HCT116 (cell line): ENCODE measurements around the gene TIMP3. TPM values are rescaled to one million over a fixed set of nuclear protein-coding genes. Genes with fewer than 3 reads are reported as not detected.

Source experiments
- ATAC-seq: fragments of 200-7000 bp; cut with Tn5 transposase; 2 replicates; pipeline ENCODE4 v1.9.1; 2020; ENCODE audit warnings: mild to moderate bottlenecking, moderate library complexity
- BruUV-seq: library from RNA; stranded (reverse); fragments of 400-500 nt; replicated peaks from 2 replicates; lab custom pipeline; 2021; lab: Mats Ljungman, UMichigan
- CTCF ChIA-PET: fragments of 300-600 bp; sonication (Branson Sonifier 250); formaldehyde crosslinking; loops from one replicate; lab custom pipeline; 2021; ENCODE audit warnings: antibody characterized with exemption; lab: Charles Lee
- POLR2A ChIA-PET: fragments of 300-600, 350-600 bp; sonication (Branson Sonifier 250); formaldehyde crosslinking; loops from one replicate; lab custom pipeline; 2021; ENCODE audit warnings: antibody characterized with exemption; lab: Charles Lee
- RAD21 ChIA-PET, 2 experiments: fragments of 300-600 bp; sonication (Branson Sonifier 250); formaldehyde crosslinking; loops; one replicate each; lab custom pipeline; 2023; ENCODE audit warnings: low total read pairs in 2 of 2; ENCODE audit not compliant: uncharacterized antibody in 2 of 2, unreplicated experiment in 2 of 2, low non-redundant PET in 1 of 2; lab: Charles Lee
- DNase-seq: peaks from one replicate; pipeline ENCODE4 v3.0.0-alpha.2; 2010; ENCODE audit warnings: low read depth, low spot score
- H2AFZ ChIP-seq: fragments of 200-600 bp; shearing (Covaris generic), sonication (generic); 2 replicates; pipeline ENCODE4 v1.6.1; 2017; ENCODE audit warnings: low read depth, mixed run types, mixed read lengths, antibody characterized with exemption, low read length; ENCODE audit not compliant: poor library complexity, severe bottlenecking
- H3K27ac ChIP-seq: 2 replicates; pipeline ENCODE4 v1.5.1; 2012; ENCODE audit warnings: low read depth, low read length
- H3K27me3 ChIP-seq: fragments of 200-600 bp; sonication (generic); 2 replicates; pipeline ENCODE4 v1.6.1; 2016; ENCODE audit warnings: mixed run types, low read length, mixed read lengths; ENCODE audit not compliant: insufficient read depth
- H3K36me3 ChIP-seq, 2 experiments: fragments of 200-500 bp in 1 of 2; fragments of 200-600 bp in 1 of 2; sonication (Bioruptor generic) in 1 of 2; sonication (generic) in 1 of 2; 2 replicates each; pipeline versions ENCODE4 v1.5.1 to v1.6.1; 2014 to 2016; ENCODE audit warnings: low read length in 2 of 2, inconsistent platforms in 1 of 2, mixed read lengths in 1 of 2, mixed run types in 1 of 2; ENCODE audit not compliant: insufficient read depth in 2 of 2, control insufficient read depth in 1 of 2
- H3K4me1 ChIP-seq, 2 experiments: fragments of 200-600 bp in 1 of 2; sonication (generic) in 1 of 2; 2 replicates each; pipeline versions ENCODE4 v1.5.1 to v1.6.1; 2012 to 2017; ENCODE audit warnings: low read length in 2 of 2, inconsistent platforms in 1 of 2, mild to moderate bottlenecking in 1 of 2, mixed read lengths in 1 of 2, mixed run types in 1 of 2, moderate library complexity in 1 of 2; ENCODE audit not compliant: insufficient read depth in 2 of 2, control insufficient read depth in 1 of 2
- H3K4me2 ChIP-seq: fragments of 200-600 bp; sonication (generic); 2 replicates; pipeline ENCODE4 v1.6.1; 2017; ENCODE audit warnings: mixed run types, low read length, mixed read lengths
- H3K4me3 ChIP-seq, 2 experiments: fragments of 200-600 bp in 1 of 2; sonication (generic) in 1 of 2; replicated peaks in 1 of 2; 2 replicates each; pipeline ENCODE4 v1.5.1; 2011 to 2016; ENCODE audit warnings: low read length in 2 of 2, control low read depth in 1 of 2, low read depth in 1 of 2, mild to moderate bottlenecking in 1 of 2, mixed read lengths in 1 of 2, mixed run types in 1 of 2
- H3K79me2 ChIP-seq: fragments of 200-600 bp; sonication (generic); 2 replicates; pipeline ENCODE4 v1.6.1; 2017; ENCODE audit warnings: mild to moderate bottlenecking, mixed run types, low read length, moderate library complexity, mixed read lengths; ENCODE audit not compliant: insufficient read depth
- H3K9ac ChIP-seq: fragments of 200-600 bp; sonication (generic); 2 replicates; pipeline ENCODE4 v1.6.1; 2016; ENCODE audit warnings: low read length, mixed read lengths
- H3K9me2 ChIP-seq: fragments of 200-600 bp; sonication (generic), shearing (Covaris generic); 2 replicates; pipeline ENCODE4 v1.6.1; 2017; ENCODE audit warnings: mixed run types, mild to moderate bottlenecking, moderate library complexity; ENCODE audit not compliant: insufficient read depth
- H3K9me3 ChIP-seq, 2 experiments: fragments of 200-500 bp in 1 of 2; fragments of 200-600 bp in 1 of 2; sonication (Bioruptor generic) in 1 of 2; sonication (generic) in 1 of 2; 2 replicates each; pipeline ENCODE4 v1.6.1; 2014 to 2017; ENCODE audit warnings: low read length in 2 of 2, mixed read lengths in 2 of 2, inconsistent platforms in 1 of 2, low read depth in 1 of 2, mild to moderate bottlenecking in 1 of 2, mixed run types in 1 of 2, moderate library complexity in 1 of 2; ENCODE audit not compliant: control insufficient read depth in 1 of 2, insufficient read depth in 1 of 2
- H4K20me1 ChIP-seq: fragments of 200-600 bp; sonication (generic), shearing (Covaris generic); 2 replicates; pipeline ENCODE4 v1.6.1; 2017; ENCODE audit warnings: mixed run types, mild to moderate bottlenecking, moderate library complexity; ENCODE audit not compliant: insufficient read depth
- CBX3 ChIP-seq: IDR thresholded peaks from 2 replicates; pipeline ENCODE4 v1.6.1; 2012; ENCODE audit warnings: low read depth
- EGR1 ChIP-seq: IDR thresholded peaks from 2 replicates; pipeline ENCODE4 v1.6.1; 2012; ENCODE audit warnings: low read depth
- ELF1 ChIP-seq: IDR thresholded peaks from 2 replicates; pipeline ENCODE4 v1.6.1; 2012; ENCODE audit warnings: low read depth, borderline replicate concordance
- EZH2 ChIP-seq: fragments of 200-600 bp; sonication (generic); IDR thresholded peaks from 2 replicates; pipeline ENCODE4 v1.6.1; 2017; ENCODE audit warnings: antibody characterized with exemption, mixed run types
- EZH2phosphoT487 ChIP-seq: fragments of 200-600 bp; IDR thresholded peaks from 2 replicates; pipeline ENCODE4 v1.6.1; 2018; ENCODE audit warnings: antibody characterized with exemption, borderline replicate concordance
- FOSL1 ChIP-seq: IDR thresholded peaks from 2 replicates; pipeline ENCODE4 v1.6.1; 2012; ENCODE audit warnings: low read depth
- JUND ChIP-seq: IDR thresholded peaks from 2 replicates; pipeline ENCODE4 v1.6.1; 2012
- POLR2A ChIP-seq: IDR thresholded peaks from 2 replicates; pipeline ENCODE4 v1.7.0; 2011; ENCODE audit warnings: borderline replicate concordance; ENCODE audit not compliant: insufficient read depth, insufficient read length; ENCODE audit errors: extremely low read depth
- REST ChIP-seq: IDR thresholded peaks from 2 replicates; pipeline ENCODE4 v1.6.1; 2012; ENCODE audit warnings: low read depth
- SIN3A ChIP-seq: IDR thresholded peaks from 2 replicates; pipeline ENCODE4 v1.6.1; 2012; ENCODE audit warnings: low read depth
- SRF ChIP-seq: IDR thresholded peaks from 2 replicates; pipeline ENCODE4 v1.6.1; 2012; ENCODE audit warnings: low read depth
- TCF7L2 ChIP-seq: IDR thresholded peaks from 2 replicates; pipeline ENCODE4 v1.7.0; 2011; ENCODE audit warnings: borderline replicate concordance, inconsistent platforms; ENCODE audit not compliant: insufficient read depth, insufficient read length; ENCODE audit errors: extremely low read depth
- YY1 ChIP-seq: IDR thresholded peaks from 2 replicates; pipeline ENCODE4 v1.6.1; 2011; ENCODE audit warnings: low read length, low read depth, moderate library complexity, mild to moderate bottlenecking; ENCODE audit not compliant: insufficient replicate concordance; ENCODE audit errors: extremely low read depth
- ZBTB33 ChIP-seq: IDR thresholded peaks from 2 replicates; pipeline ENCODE4 v1.6.1; 2011; ENCODE audit warnings: mild to moderate bottlenecking, low read length, moderate library complexity; ENCODE audit not compliant: insufficient replicate concordance; ENCODE audit errors: extremely low read depth
- intact Hi-C: fragments of 100-400 bp; cut with micrococcal nuclease; formaldehyde crosslinking; loops from 2 replicates; pipeline ENCODE4 v1.10.0; 2022
- total RNA-seq: library from RNA; stranded (reverse); gene quantifications from one replicate; pipeline ENCODE4 v1.2.1, GENCODE V29; 2021; ENCODE audit not compliant: unreplicated experiment

The TIMP3 gene
- total RNA-seq, 1 experiment from 2014 or later: 2.2 TPM

DNA sequence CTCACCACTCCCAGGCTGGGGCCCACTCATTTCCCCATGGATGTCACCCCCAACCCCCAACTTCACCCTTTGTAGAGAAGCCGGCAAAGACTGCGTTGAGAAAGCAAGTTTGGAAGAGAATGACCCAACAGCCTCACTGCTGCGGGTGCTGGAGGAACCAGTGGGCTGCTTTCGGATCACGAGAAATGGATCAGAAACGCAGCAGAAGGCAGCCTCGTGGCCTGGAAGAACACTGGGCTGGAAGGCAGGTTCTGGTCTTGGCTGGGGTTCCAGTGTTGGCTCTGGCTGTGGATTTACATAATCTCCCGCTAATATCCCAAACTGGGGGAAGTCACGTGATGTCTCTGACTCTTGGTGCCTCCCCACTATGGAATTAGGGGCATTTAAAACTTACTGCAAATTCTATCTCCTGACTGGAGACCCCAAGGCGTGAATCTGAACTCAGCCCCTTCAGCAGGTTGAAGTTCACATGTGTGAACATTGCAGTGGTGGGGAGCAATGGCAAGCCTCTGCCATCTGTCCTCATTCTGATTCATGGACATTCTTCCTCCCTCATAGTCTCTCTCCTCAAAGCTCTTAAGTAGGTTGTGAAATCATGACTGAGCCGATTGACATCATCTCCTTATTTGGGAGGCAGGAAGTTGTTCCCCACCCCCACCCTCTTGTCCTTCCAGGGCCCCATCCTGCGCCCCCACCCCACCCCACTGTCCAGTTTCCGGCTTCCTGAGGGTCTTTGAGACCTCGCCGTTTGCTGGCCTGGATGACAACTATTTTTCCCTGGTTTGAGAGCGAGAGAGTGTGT lies 37.0 kb upstream of the TIMP3 start:
- intact Hi-C loops: no loop called here
- CTCF ChIA-PET: no interaction called here
- no peak for TF ChIP-seq FOSL1
- no peak for TF ChIP-seq SIN3A
- TF ChIP-seq POLR2A: no peak
- TF ChIP-seq REST: no peak
- TF ChIP-seq EZH2phosphoT487: no peak
- no peak for TF ChIP-seq CBX3
- no peak for TF ChIP-seq EGR1
- no peak for TF ChIP-seq YY1
- no peak for TF ChIP-seq JUND
- TF ChIP-seq ZBTB33: no peak
- no peak for TF ChIP-seq TCF7L2
- TF ChIP-seq SRF: no peak
- no peak for TF ChIP-seq ELF1
- TF ChIP-seq EZH2: no peak
- TF ChIP-seq, all 23 proteins: peak for 0
- ChIA-PET RAD21 (no interaction called here), POLR2A (no interaction called here)
- H2AFZ ChIP-seq: no peak overlapping the region
- no peak overlapping the region for H3K4me3 ChIP-seq
- ATAC-seq: no peak
- H3K4me1 ChIP-seq: no peaks in the 10 kb centered on the region
- no peaks in the 10 kb centered on the region for H3K36me3 ChIP-seq
- H4K20me1 ChIP-seq: no peaks in the 10 kb centered on the region
- no peaks in the 10 kb centered on the region for H3K9me2 ChIP-seq
- no peaks in the 10 kb centered on the region for H3K79me2 ChIP-seq
- no peak for DNase-seq
- no peaks in the 10 kb centered on the region; the same call in 1 of the 2 replicates for H3K27me3 ChIP-seq
- H3K4me2 ChIP-seq: no peak overlapping the region
- no peak overlapping the region for H3K27ac ChIP-seq
- H3K9ac ChIP-seq: no peak overlapping the region
- no peaks in the 10 kb centered on the region for H3K9me3 ChIP-seq
- BruUV-seq: no TSS peak
